ENCODE data around the gene ZNF516.

Gene ZNF516

GRCh38 chr18:76432970-76433767, 61.9 kb downstream of the ZNF516 start:
- H3K27ac ChIP-seq: no peak overlapping the region
- H3K9ac ChIP-seq: no peak overlapping the region
- H3K4me2 ChIP-seq (ENCODE audit: low read length): no peak overlapping the region
- no peaks in the 10 kb centered on the region for H3K27me3 ChIP-seq (ENCODE audit: control insufficient read depth, insufficient read depth, low read length)
- H3K4me3 ChIP-seq (ENCODE audit: low read depth, low read length): no peak overlapping the region
- peaks cover 70% of the 10 kb centered on the region for H3K79me2 ChIP-seq
- no peaks in the 10 kb centered on the region for H3K36me3 ChIP-seq (ENCODE audit: control insufficient read depth, insufficient read depth, low read length)
- no peaks in the 10 kb centered on the region for H3K9me3 ChIP-seq (ENCODE audit: control insufficient read depth, low read length)
- H2AFZ ChIP-seq: no peak overlapping the region
- TF ChIP-seq CTCF (IDR thresholded peaks at IDR 0.05): no peak
- no peaks in the 10 kb centered on the region for H3K4me1 ChIP-seq

GRCh38 chr18:76432274-76432755, 62.7 kb downstream of the ZNF516 start:
- no peak for TF ChIP-seq CTCF (IDR thresholded peaks at IDR 0.05)
- no peak overlapping the region for H3K27ac ChIP-seq

GRCh38 chr18:76431437-76432273, 63.4 kb downstream of the ZNF516 start:
- no peaks in the 10 kb centered on the region for H3K36me3 ChIP-seq (ENCODE audit: control insufficient read depth, insufficient read depth, low read length)
- H3K9ac ChIP-seq: no peak overlapping the region
- no peak overlapping the region for H3K4me3 ChIP-seq (ENCODE audit: low read depth, low read length)
- H3K9me3 ChIP-seq (ENCODE audit: control insufficient read depth, low read length): no peaks in the 10 kb centered on the region
- H2AFZ ChIP-seq: no peak overlapping the region
- peaks cover 73% of the 10 kb centered on the region for H3K79me2 ChIP-seq
- H3K4me2 ChIP-seq (ENCODE audit: low read length): no peak overlapping the region
- H3K27ac ChIP-seq: no peak overlapping the region
- TF ChIP-seq CTCF (IDR thresholded peaks at IDR 0.05): no peak
- no peaks in the 10 kb centered on the region for H3K27me3 ChIP-seq (ENCODE audit: control insufficient read depth, insufficient read depth, low read length)
- no peaks in the 10 kb centered on the region for H3K4me1 ChIP-seq

More at GRCh38 chr18:76432274-76432755, 62.7 kb downstream of the ZNF516 start:
- Histone ChIP-seq H3K9ac (no peak overlapping the region), H3K4me3 (ENCODE audit: low read depth, low read length) (no peak overlapping the region), H3K9me3 (ENCODE audit: control insufficient read depth, low read length) (no peaks in the 10 kb centered on the region), H3K4me2 (ENCODE audit: low read length) (no peak overlapping the region), H2AFZ (no peak overlapping the region), H3K4me1 (no peaks in the 10 kb centered on the region), H3K79me2 (peaks cover 70% of the 10 kb centered on the region), H3K27me3 (ENCODE audit: control insufficient read depth, insufficient read depth, low read length) (no peaks in the 10 kb centered on the region), H3K36me3 (ENCODE audit: control insufficient read depth, insufficient read depth, low read length) (no peaks in the 10 kb centered on the region)

- peaks cover 71% of the 10 kb centered on the region for H3K79me2 ChIP-seq
- no peaks in the 10 kb centered on the region for H3K4me1 ChIP-seq
- no peak overlapping the region for H3K9ac ChIP-seq
- no peaks in the 10 kb centered on the region for H3K36me3 ChIP-seq (ENCODE audit: control insufficient read depth, insufficient read depth, low read length)
- H2AFZ ChIP-seq: no peak overlapping the region
- H3K27ac ChIP-seq: no peak overlapping the region
- H3K9me3 ChIP-seq (ENCODE audit: control insufficient read depth, low read length): no peaks in the 10 kb centered on the region
- no peak overlapping the region for H3K4me2 ChIP-seq (ENCODE audit: low read length)
- no peak for TF ChIP-seq CTCF (IDR thresholded peaks at IDR 0.05)
- H3K4me3 ChIP-seq (ENCODE audit: low read depth, low read length): no peak overlapping the region
- H3K27me3 ChIP-seq (ENCODE audit: control insufficient read depth, insufficient read depth, low read length): no peaks in the 10 kb centered on the region
These were observed 64.4 kb downstream of the ZNF516 start for GRCh38 chr18:76430636-76431035.
